Stimulated activated CD4-positive, alpha-beta T cell treated with anti-CD3 and anti-CD28 coated beads, Interleukin-12 subunit alpha, Interleukin-12 subunit beta, amount 100 ng/mL, for 24 hours (primary cell): ENCODE measurements around the gene FAXDC2.
A peak's percentile ranks its signal among the peaks of the same experiment; 100 is the strongest.
"Not testable (repeated sequence)": the region's sequence is repeated elsewhere in the genome, so short reads cannot be mapped to it uniquely, and the experiment has no call there.

Experiments used
- DNase-seq, 2 experiments: peaks; one replicate each; pipeline ENCODE4 v3.0.0-alpha.2; 2020; ENCODE audit warnings: low read depth in 2 of 2

Gene FAXDC2

GRCh38 chr5:154830596-154830995 is 19.8 kb downstream of the FAXDC2 start:
- no peak for DNase-seq

GRCh38 chr5:154830219-154830595 is 20.2 kb downstream of the FAXDC2 start:
- DNase-seq = no peak

- no peak for DNase-seq
Observed at GRCh38 chr5:154829589-154830218, 20.7 kb downstream of the FAXDC2 start.

- DNase-seq = no peak
Observed at GRCh38 chr5:154829181-154829588, 21.2 kb downstream of the FAXDC2 start.

GRCh38 chr5:154824070-154824469 is 26.3 kb downstream of the FAXDC2 start:
- DNase-seq = no peak

- no peak for DNase-seq
Observed at GRCh38 chr5:154823605-154824004, 26.8 kb downstream of the FAXDC2 start.

GRCh38 chr5:154822896-154823295 is 27.5 kb downstream of the FAXDC2 start:
- not testable (repeated sequence) for DNase-seq

- no peak for DNase-seq
Observed at GRCh38 chr5:154820383-154820782, 30.0 kb downstream of the FAXDC2 start.

GRCh38 chr5:154819546-154819945 is 30.9 kb downstream of the FAXDC2 start:
- DNase-seq = no peak

- DNase-seq = no peak
Observed at GRCh38 chr5:154818471-154819116, 31.8 kb downstream of the FAXDC2 start.

- DNase-seq = no peak
Observed at GRCh38 chr5:154817815-154818214, 32.6 kb downstream of the FAXDC2 start.

GRCh38 chr5:154816891-154817492 is 33.4 kb downstream of the FAXDC2 start:
- no peak for DNase-seq

GRCh38 chr5:154815684-154816247 is 34.6 kb downstream of the FAXDC2 start:
- no peak for DNase-seq

GRCh38 chr5:154815025-154815424 is 35.4 kb downstream of the FAXDC2 start:
- no peak for DNase-seq

GRCh38 chr5:154813736-154814135 is 36.7 kb downstream of the FAXDC2 start:
- DNase-seq = no peak

- no peak for DNase-seq
Observed at GRCh38 chr5:154813158-154813557, 37.2 kb downstream of the FAXDC2 start.

GRCh38 chr5:154811653-154812465 is 38.5 kb downstream of the FAXDC2 start:
- peak in 1 of 2 experiments; percentile 51 for DNase-seq

GRCh38 chr5:154811239-154811638 is 39.2 kb downstream of the FAXDC2 start:
- DNase-seq = no peak

- no peak for DNase-seq
Observed at GRCh38 chr5:154806176-154806575, 44.2 kb downstream of the FAXDC2 start.

GRCh38 chr5:154802050-154802449 is 48.4 kb downstream of the FAXDC2 start:
- DNase-seq = no peak

GRCh38 chr5:154801083-154801482 is 49.3 kb downstream of the FAXDC2 start:
- no peak for DNase-seq

GRCh38 chr5:154800582-154800981 is 49.8 kb downstream of the FAXDC2 start:
- DNase-seq = no peak
